K562 (cell line): Measurements from ENCODE around the gene TKTL2. TPM values are rescaled to one million over a fixed set of nuclear protein-coding genes. Genes with fewer than 3 reads are reported as not detected.

Experiments used
- CBX2 ChIP-seq: fragments of 200-600 bp; sonication (generic); IDR thresholded peaks from one replicate; pipeline ENCODE4 v1.6.1; 2012; ENCODE audit warnings: mild to moderate bottlenecking, low read length, inconsistent platforms; ENCODE audit not compliant: insufficient read depth, poor library complexity, severe bottlenecking
- FOXK1 ChIP-seq: sonication (generic); formaldehyde crosslinking; IDR thresholded peaks from 2 replicates; pipeline ENCODE4 v1.8.0; 2022; ENCODE audit warnings: missing genetic modification reagents, mild to moderate bottlenecking, borderline replicate concordance
- HMG20B ChIP-seq: fragments of 250-450 bp; sonication (Bioruptor Pico); IDR thresholded peaks from 2 replicates; pipeline ENCODE4 v1.5.0; 2021; ENCODE audit warnings: mild to moderate bottlenecking
- NFRKB ChIP-seq: fragments of 450-650 bp; IDR thresholded peaks from 2 replicates; pipeline ENCODE4 v1.6.1; 2016; ENCODE audit warnings: low read depth
- POLR2B ChIP-seq: fragments of 450-650 bp; IDR thresholded peaks from 2 replicates; pipeline ENCODE4 v1.6.1; 2018; ENCODE audit warnings: low read depth; ENCODE audit not compliant: partially characterized antibody
- ZNF3 ChIP-seq: fragments of 250-450 bp; sonication (Bioruptor Pico); IDR thresholded peaks from 2 replicates; pipeline ENCODE4 v1.5.0; 2021; ENCODE audit warnings: mild to moderate bottlenecking, moderate library complexity
- ZNF668 ChIP-seq: fragments of 250-450 bp; sonication (Bioruptor Pico); IDR thresholded peaks from 2 replicates; pipeline ENCODE4 v1.8.0; 2022; ENCODE audit warnings: mild to moderate bottlenecking, inconsistent platforms
- polyA plus RNA-seq, 8 experiments: library from polyadenylated mRNA; depleted of rRNA in 4 of 8; stranded (reverse) in 5 of 8; unstranded in 3 of 8; fragments of >200 nt; fragmentation: Nextera tagmentation in 2 of 8; fragmentation: Illumina TruSeq in 1 of 8; extraction: Ambion mirVana in 2 of 8; extraction: Trizol in 1 of 8; gene quantifications; 2 replicates each; pipeline versions ENCODE4 v1.2.1 to v1.2.3, GENCODE V29; 2011 to 2014; ENCODE audit warnings: inconsistent platforms in 1 of 8, missing spikeins in 1 of 8
- total RNA-seq, 7 experiments: library from RNA; depleted of rRNA in 6 of 7; stranded (reverse); fragments of >200 nt in 6 of 7; fragmentation: Illumina TruSeq in 2 of 7; extraction: Trizol in 2 of 7; gene quantifications; 2 replicates each; pipeline versions ENCODE4 v1.2.1 to v1.2.3, GENCODE V29; 2011 to 2021; ENCODE audit warnings: low replicate concordance in 1 of 7
- TF ChIP-seq, protein P1 (sequence below): fragments of 450-650 bp; IDR thresholded peaks from 2 replicates; pipeline ENCODE4 v1.6.1; 2016; ENCODE audit warnings: mild to moderate bottlenecking, moderate library complexity
- TF ChIP-seq, protein P2 (sequence below): fragments of 450-650 bp; IDR thresholded peaks from 2 replicates; pipeline ENCODE4 v1.6.1; 2018; ENCODE audit not compliant: partially characterized antibody
- TF ChIP-seq, protein P3 (sequence below): sonication (generic); formaldehyde crosslinking; IDR thresholded peaks from 2 replicates; pipeline ENCODE4 v1.8.0; 2022; ENCODE audit warnings: missing genetic modification reagents, mild to moderate bottlenecking, moderate library complexity, borderline replicate concordance

The TKTL2 gene
- total and polyA plus RNA-seq, 9 of the 15 experiments (the other 6 are each of a cell fraction or from before 2014, with no cell fraction given): 0.03 to 0.31 (median 0.09) TPM; not detected in 1

DNA sequence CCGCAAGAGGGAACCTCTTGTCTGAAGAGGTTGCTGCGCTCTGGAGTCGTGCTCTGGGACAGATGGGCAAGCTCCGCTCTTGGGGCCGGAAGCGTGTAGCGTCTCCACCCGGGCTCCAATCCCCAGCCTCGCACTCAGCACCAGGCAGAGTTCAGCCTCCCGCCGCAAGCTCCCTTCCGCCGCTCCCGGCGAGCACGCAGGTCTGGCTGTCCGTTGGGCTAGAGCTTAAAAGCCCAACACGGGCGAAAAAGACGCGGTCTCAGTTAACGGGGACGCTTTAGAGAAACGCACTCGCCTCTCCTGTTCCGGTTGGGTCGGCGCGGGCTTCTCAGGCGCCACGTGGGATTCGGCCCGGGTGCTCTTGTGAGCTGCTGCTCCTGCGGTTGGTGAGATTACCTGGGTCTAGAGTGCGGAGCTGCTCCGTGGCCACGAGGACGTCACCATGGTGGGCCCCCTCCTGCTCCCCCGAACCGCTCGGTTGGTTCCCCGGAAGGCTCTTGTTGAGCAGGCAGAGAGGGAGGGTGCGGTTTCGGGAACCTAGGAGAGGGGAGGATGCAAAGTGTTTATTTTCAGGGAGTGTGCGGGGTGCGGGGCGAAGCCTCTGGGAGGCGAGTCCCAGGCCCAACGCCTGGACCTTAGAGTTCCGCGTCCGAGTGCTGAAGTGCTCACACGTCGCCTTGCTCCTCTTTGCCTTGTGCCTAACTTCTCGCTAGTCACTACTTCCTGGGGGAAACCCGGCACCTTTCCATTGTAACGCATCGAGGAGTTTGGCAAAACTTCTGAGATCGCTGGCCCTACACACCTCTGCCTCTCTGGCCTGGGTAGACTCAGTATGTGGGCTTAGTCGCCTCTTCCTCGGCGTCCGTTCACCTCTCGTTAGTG, 21.0 kb upstream of the TKTL2 start, which contains the start of gene TMA16 (continued):
- TF ChIP-seq, protein P1, sequence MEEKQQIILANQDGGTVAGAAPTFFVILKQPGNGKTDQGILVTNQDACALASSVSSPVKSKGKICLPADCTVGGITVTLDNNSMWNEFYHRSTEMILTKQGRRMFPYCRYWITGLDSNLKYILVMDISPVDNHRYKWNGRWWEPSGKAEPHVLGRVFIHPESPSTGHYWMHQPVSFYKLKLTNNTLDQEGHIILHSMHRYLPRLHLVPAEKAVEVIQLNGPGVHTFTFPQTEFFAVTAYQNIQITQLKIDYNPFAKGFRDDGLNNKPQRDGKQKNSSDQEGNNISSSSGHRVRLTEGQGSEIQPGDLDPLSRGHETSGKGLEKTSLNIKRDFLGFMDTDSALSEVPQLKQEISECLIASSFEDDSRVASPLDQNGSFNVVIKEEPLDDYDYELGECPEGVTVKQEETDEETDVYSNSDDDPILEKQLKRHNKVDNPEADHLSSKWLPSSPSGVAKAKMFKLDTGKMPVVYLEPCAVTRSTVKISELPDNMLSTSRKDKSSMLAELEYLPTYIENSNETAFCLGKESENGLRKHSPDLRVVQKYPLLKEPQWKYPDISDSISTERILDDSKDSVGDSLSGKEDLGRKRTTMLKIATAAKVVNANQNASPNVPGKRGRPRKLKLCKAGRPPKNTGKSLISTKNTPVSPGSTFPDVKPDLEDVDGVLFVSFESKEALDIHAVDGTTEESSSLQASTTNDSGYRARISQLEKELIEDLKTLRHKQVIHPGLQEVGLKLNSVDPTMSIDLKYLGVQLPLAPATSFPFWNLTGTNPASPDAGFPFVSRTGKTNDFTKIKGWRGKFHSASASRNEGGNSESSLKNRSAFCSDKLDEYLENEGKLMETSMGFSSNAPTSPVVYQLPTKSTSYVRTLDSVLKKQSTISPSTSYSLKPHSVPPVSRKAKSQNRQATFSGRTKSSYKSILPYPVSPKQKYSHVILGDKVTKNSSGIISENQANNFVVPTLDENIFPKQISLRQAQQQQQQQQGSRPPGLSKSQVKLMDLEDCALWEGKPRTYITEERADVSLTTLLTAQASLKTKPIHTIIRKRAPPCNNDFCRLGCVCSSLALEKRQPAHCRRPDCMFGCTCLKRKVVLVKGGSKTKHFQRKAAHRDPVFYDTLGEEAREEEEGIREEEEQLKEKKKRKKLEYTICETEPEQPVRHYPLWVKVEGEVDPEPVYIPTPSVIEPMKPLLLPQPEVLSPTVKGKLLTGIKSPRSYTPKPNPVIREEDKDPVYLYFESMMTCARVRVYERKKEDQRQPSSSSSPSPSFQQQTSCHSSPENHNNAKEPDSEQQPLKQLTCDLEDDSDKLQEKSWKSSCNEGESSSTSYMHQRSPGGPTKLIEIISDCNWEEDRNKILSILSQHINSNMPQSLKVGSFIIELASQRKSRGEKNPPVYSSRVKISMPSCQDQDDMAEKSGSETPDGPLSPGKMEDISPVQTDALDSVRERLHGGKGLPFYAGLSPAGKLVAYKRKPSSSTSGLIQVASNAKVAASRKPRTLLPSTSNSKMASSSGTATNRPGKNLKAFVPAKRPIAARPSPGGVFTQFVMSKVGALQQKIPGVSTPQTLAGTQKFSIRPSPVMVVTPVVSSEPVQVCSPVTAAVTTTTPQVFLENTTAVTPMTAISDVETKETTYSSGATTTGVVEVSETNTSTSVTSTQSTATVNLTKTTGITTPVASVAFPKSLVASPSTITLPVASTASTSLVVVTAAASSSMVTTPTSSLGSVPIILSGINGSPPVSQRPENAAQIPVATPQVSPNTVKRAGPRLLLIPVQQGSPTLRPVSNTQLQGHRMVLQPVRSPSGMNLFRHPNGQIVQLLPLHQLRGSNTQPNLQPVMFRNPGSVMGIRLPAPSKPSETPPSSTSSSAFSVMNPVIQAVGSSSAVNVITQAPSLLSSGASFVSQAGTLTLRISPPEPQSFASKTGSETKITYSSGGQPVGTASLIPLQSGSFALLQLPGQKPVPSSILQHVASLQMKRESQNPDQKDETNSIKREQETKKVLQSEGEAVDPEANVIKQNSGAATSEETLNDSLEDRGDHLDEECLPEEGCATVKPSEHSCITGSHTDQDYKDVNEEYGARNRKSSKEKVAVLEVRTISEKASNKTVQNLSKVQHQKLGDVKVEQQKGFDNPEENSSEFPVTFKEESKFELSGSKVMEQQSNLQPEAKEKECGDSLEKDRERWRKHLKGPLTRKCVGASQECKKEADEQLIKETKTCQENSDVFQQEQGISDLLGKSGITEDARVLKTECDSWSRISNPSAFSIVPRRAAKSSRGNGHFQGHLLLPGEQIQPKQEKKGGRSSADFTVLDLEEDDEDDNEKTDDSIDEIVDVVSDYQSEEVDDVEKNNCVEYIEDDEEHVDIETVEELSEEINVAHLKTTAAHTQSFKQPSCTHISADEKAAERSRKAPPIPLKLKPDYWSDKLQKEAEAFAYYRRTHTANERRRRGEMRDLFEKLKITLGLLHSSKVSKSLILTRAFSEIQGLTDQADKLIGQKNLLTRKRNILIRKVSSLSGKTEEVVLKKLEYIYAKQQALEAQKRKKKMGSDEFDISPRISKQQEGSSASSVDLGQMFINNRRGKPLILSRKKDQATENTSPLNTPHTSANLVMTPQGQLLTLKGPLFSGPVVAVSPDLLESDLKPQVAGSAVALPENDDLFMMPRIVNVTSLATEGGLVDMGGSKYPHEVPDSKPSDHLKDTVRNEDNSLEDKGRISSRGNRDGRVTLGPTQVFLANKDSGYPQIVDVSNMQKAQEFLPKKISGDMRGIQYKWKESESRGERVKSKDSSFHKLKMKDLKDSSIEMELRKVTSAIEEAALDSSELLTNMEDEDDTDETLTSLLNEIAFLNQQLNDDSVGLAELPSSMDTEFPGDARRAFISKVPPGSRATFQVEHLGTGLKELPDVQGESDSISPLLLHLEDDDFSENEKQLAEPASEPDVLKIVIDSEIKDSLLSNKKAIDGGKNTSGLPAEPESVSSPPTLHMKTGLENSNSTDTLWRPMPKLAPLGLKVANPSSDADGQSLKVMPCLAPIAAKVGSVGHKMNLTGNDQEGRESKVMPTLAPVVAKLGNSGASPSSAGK: peak; percentile 89
- no peak for TF ChIP-seq ZNF3 (CRISPR knock-in tag)
- no peak for TF ChIP-seq CBX2
- TF ChIP-seq NFRKB: no peak; the same call in 1 of the 2 replicates
- TF ChIP-seq HMG20B (CRISPR knock-in tag): no peak
- TF ChIP-seq, protein P2, sequence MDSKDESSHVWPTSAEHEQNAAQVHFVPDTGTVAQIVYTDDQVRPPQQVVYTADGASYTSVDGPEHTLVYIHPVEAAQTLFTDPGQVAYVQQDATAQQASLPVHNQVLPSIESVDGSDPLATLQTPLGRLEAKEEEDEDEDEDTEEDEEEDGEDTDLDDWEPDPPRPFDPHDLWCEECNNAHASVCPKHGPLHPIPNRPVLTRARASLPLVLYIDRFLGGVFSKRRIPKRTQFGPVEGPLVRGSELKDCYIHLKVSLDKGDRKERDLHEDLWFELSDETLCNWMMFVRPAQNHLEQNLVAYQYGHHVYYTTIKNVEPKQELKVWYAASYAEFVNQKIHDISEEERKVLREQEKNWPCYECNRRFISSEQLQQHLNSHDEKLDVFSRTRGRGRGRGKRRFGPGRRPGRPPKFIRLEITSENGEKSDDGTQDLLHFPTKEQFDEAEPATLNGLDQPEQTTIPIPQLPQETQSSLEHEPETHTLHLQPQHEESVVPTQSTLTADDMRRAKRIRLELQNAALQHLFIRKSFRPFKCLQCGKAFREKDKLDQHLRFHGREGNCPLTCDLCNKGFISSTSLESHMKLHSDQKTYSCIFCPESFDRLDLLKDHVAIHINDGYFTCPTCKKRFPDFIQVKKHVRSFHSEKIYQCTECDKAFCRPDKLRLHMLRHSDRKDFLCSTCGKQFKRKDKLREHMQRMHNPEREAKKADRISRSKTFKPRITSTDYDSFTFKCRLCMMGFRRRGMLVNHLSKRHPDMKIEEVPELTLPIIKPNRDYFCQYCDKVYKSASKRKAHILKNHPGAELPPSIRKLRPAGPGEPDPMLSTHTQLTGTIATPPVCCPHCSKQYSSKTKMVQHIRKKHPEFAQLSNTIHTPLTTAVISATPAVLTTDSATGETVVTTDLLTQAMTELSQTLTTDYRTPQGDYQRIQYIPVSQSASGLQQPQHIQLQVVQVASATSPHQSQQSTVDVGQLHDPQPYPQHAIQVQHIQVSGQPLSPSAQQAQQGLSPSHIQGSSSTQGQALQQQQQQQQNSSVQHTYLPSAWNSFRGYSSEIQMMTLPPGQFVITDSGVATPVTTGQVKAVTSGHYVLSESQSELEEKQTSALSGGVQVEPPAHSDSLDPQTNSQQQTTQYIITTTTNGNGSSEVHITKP: peak; percentile 48
- TF ChIP-seq FOXK1 (CRISPR knock-in tag): peak; percentile 83
- TF ChIP-seq, protein P3, sequence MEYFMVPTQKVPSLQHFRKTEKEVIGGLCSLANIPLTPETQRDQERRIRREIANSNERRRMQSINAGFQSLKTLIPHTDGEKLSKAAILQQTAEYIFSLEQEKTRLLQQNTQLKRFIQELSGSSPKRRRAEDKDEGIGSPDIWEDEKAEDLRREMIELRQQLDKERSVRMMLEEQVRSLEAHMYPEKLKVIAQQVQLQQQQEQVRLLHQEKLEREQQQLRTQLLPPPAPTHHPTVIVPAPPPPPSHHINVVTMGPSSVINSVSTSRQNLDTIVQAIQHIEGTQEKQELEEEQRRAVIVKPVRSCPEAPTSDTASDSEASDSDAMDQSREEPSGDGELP (CRISPR knock-in tag): peak; percentile 88
- TF ChIP-seq ZNF668 (CRISPR knock-in tag): no peak
- peak; percentile 72 for TF ChIP-seq POLR2B
